HG03060 (cell line): ENCODE results near the gene GPSM3.
"Not testable (repeated sequence)": the region's sequence is repeated elsewhere in the genome, so short reads cannot be mapped to it uniquely, and the experiment has no call there.

Experiments
- ATAC-seq: cut with Tn5 transposase; IDR thresholded peaks from one replicate; pipeline ENCODE4 v1.9.1; 2021; ENCODE audit warnings: low read depth, moderate number of reproducible peaks; ENCODE audit not compliant: unreplicated experiment

GPSM3 gene

GRCh38 chr6:32203426-32204267, 11.2 kb upstream of the GPSM3 start:
- no peak for ATAC-seq

GRCh38 chr6:32202186-32202585, 9.7 kb upstream of the GPSM3 start:
- no peak for ATAC-seq

GRCh38 chr6:32200711-32201475, 8.4 kb upstream of the GPSM3 start:
- ATAC-seq = no peak

- no peak for ATAC-seq
These were observed 6.4 kb upstream of the GPSM3 start for GRCh38 chr6:32198866-32199265.

GRCh38 chr6:32198345-32198696, 5.9 kb upstream of the GPSM3 start:
- no peak for ATAC-seq

GRCh38 chr6:32196682-32197616, 4.5 kb upstream of the GPSM3 start:
- ATAC-seq = no peak

- peak; percentile 61 for ATAC-seq
These were observed 3.6 kb upstream of the GPSM3 start for GRCh38 chr6:32195902-32196681.

GRCh38 chr6:32195652-32195901, 3.1 kb upstream of the GPSM3 start:
- no peak for ATAC-seq

GRCh38 chr6:32194825-32195651, 2.6 kb upstream of the GPSM3 start:
- peak; percentile 42 for ATAC-seq

- no peak for ATAC-seq
These were observed 1.9 kb upstream of the GPSM3 start for GRCh38 chr6:32194388-32194787.

GRCh38 chr6:32193096-32193495, 653 bp upstream of the GPSM3 start:
- ATAC-seq = not testable (repeated sequence)

- ATAC-seq = no peak
These were observed 491 bp downstream of the GPSM3 start for GRCh38 chr6:32191696-32192607.

- ATAC-seq = no peak
These were observed 1.3 kb downstream of the GPSM3 start for GRCh38 chr6:32190911-32191677.

GRCh38 chr6:32190054-32190851, 2.2 kb downstream of the GPSM3 start, which contains the start of gene PBX2:
TSS of gene PBX2 (minus strand) at chr6:32190202. CDS start at chr6:32189915, 287 bp downstream.
- ATAC-seq = no peak

- no peak for ATAC-seq
These were observed 2.7 kb downstream of the GPSM3 start for GRCh38 chr6:32189742-32190053.

- no peak for ATAC-seq
These were observed 3.2 kb downstream of the GPSM3 start for GRCh38 chr6:32189069-32189741.
